Keratinocyte (primary cell): ENCODE results near the gene ATP2C1. TPM values are rescaled to one million over a fixed set of nuclear protein-coding genes. Genes with fewer than 3 reads are reported as not detected.

ENCODE experiments used
- DNase-seq: peaks from one replicate; pipeline ENCODE4 v3.0.0-alpha.2; 2011; ENCODE audit warnings: low read depth, missing footprints, low spot score
- FAIRE-seq: peaks from 2 replicates; lab custom pipeline; 2011; peaks lifted over from hg19 to GRCh38; lab: Jason Lieb, UNC
- H2AFZ ChIP-seq: 2 replicates; pipeline ENCODE4 v1.6.0; 2012; ENCODE audit warnings: low read length, control low read depth, inconsistent platforms; ENCODE audit not compliant: control insufficient read depth
- H3K27ac ChIP-seq: 2 replicates; pipeline ENCODE4 v1.5.1; 2011; ENCODE audit warnings: low read length; ENCODE audit not compliant: control insufficient read depth, insufficient read depth
- H3K27me3 ChIP-seq: 3 replicates; pipeline ENCODE4 v1.6.0; 2011; ENCODE audit warnings: low read length; ENCODE audit not compliant: control insufficient read depth, insufficient read depth; ENCODE audit errors: extremely low read depth
- H3K36me3 ChIP-seq, 2 experiments: 2 replicates in 1 of 2; 3 replicates in 1 of 2; pipeline ENCODE4 v1.5.1; 2011; ENCODE audit warnings: low read length in 2 of 2, mild to moderate bottlenecking in 1 of 2; ENCODE audit not compliant: control insufficient read depth in 2 of 2, insufficient read depth in 2 of 2; ENCODE audit errors: extremely low read depth in 1 of 2
- H3K4me1 ChIP-seq: 3 replicates; pipeline ENCODE4 v1.5.1; 2011; ENCODE audit warnings: low read length; ENCODE audit not compliant: control insufficient read depth, insufficient read depth; ENCODE audit errors: extremely low read depth
- H3K4me2 ChIP-seq: 3 replicates; pipeline ENCODE4 v1.6.0; 2011; ENCODE audit warnings: low read depth, low read length; ENCODE audit not compliant: control insufficient read depth, insufficient read depth; ENCODE audit errors: extremely low read depth
- H3K4me3 ChIP-seq, 3 experiments: fragments of 200-600 bp in 1 of 3; sonication (generic) in 1 of 3; 2 replicates in 2 of 3; 3 replicates in 1 of 3; pipeline ENCODE4 v1.5.1; 2011 to 2016; ENCODE audit warnings: low read length in 3 of 3, mild to moderate bottlenecking in 3 of 3, control low read depth in 2 of 3, inconsistent platforms in 1 of 3, low read depth in 1 of 3, mixed read lengths in 1 of 3, mixed run types in 1 of 3, moderate library complexity in 1 of 3; ENCODE audit not compliant: control insufficient read depth in 2 of 3, insufficient read depth in 2 of 3; ENCODE audit errors: extremely low read depth in 1 of 3
- H3K79me2 ChIP-seq: 2 replicates; pipeline ENCODE4 v1.6.0; 2012; ENCODE audit warnings: low read length; ENCODE audit not compliant: control insufficient read depth, insufficient read depth
- H3K9ac ChIP-seq: 3 replicates; pipeline ENCODE4 v1.6.0; 2011; ENCODE audit warnings: low read length; ENCODE audit not compliant: control insufficient read depth, insufficient read depth; ENCODE audit errors: extremely low read depth
- H3K9me1 ChIP-seq: 3 replicates; pipeline ENCODE4 v1.6.0; 2011; ENCODE audit warnings: low read length; ENCODE audit not compliant: control insufficient read depth, insufficient read depth; ENCODE audit errors: extremely low read depth
- H3K9me3 ChIP-seq: 2 replicates; pipeline ENCODE4 v1.5.1; 2012; ENCODE audit warnings: low read depth, low read length; ENCODE audit not compliant: control insufficient read depth
- H4K20me1 ChIP-seq: 3 replicates; pipeline ENCODE4 v1.6.0; 2011; ENCODE audit warnings: low read length; ENCODE audit not compliant: control insufficient read depth, insufficient read depth; ENCODE audit errors: extremely low read depth
- EZH2 ChIP-seq: IDR thresholded peaks from one replicate; pipeline ENCODE4 v1.6.1; 2012; ENCODE audit warnings: inconsistent platforms, mild to moderate bottlenecking, low read length, moderate library complexity
- dilution Hi-C: fragments of 300-500 bp; cut with MboI; formaldehyde crosslinking; loops from one replicate; pipeline ENCODE4 v1.7.0; 2020; ENCODE audit warnings: low sequenced_read_pairs; ENCODE audit not compliant: extremely low pct_ligation_motif_present
- polyA plus RNA-seq, 5 experiments: library from polyadenylated mRNA; depleted of rRNA in 3 of 5; stranded (reverse) in 3 of 5; stranded (forward) in 1 of 5; unstranded in 1 of 5; fragments of >200 nt; gene quantifications; 1 replicate in 1 of 5; 2 replicates in 3 of 5; 3 replicates in 1 of 5; pipeline versions ENCODE4 v1.2.1 to v1.2.3, GENCODE V29; 2011 to 2012; ENCODE audit warnings: missing spikeins in 2 of 5, low read depth in 1 of 5, low replicate concordance in 1 of 5
- TF ChIP-seq, protein P1 (sequence below), 3 experiments: IDR thresholded peaks in 1 of 3; conservative IDR thresholded peaks in 1 of 3; optimal IDR thresholded peaks in 1 of 3; 2 replicates in 2 of 3; 3 replicates in 1 of 3; pipeline versions ENCODE3 to v1.5.1; 2011; ENCODE audit warnings: low read length in 3 of 3, mild to moderate bottlenecking in 3 of 3, moderate library complexity in 2 of 3, control low read depth in 1 of 3, inconsistent platforms in 1 of 3; ENCODE audit not compliant: insufficient read depth in 2 of 3; ENCODE audit errors: extremely low read depth in 1 of 3

Gene ATP2C1
- polyA plus RNA-seq, 1 donor (not counting 4 experiments of a cell fraction or from before 2014, with no cell fraction given), result 141 TPM

DNA sequence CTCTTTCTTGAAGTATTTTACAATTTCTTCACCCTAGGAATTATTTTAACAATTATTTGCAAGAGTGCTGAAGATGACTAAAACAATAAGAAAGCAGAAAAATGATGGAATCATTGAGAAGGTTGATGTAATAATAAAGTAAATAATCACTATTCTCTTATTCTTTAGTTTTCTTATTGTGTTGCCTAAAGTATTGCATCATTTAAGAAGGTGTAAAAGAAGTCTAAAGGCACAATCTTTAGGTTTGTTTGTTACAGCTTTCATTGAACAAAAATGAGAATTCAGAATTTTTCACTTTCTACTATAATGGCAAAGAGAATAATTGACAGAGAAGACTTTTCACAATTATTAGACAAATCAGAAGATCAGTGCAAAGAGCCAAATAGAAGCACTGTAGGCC lies 67.6 kb downstream of the ATP2C1 start:
- Histone ChIP-seq H3K27ac (no peak overlapping the region), H3K9me3 (no peaks in the 10 kb centered on the region), H4K20me1 (no peaks in the 10 kb centered on the region), H3K4me1 (peaks cover 17% of the 10 kb centered on the region), H3K9ac (no peak overlapping the region), H3K4me2 (no peak overlapping the region), H3K79me2 (no peaks in the 10 kb centered on the region), H3K36me3 (peaks cover 7 to 16% of the 10 kb centered on the region in 2 experiments), H3K27me3 (no peaks in the 10 kb centered on the region), H3K9me1 (no peaks in the 10 kb centered on the region), H2AFZ (no peak overlapping the region), H3K4me3 (no peak overlapping the region)
- dilution Hi-C loops, result no loop called here
- DNase-seq (no peak), FAIRE-seq (no peak)
- TF ChIP-seq, protein P1, sequence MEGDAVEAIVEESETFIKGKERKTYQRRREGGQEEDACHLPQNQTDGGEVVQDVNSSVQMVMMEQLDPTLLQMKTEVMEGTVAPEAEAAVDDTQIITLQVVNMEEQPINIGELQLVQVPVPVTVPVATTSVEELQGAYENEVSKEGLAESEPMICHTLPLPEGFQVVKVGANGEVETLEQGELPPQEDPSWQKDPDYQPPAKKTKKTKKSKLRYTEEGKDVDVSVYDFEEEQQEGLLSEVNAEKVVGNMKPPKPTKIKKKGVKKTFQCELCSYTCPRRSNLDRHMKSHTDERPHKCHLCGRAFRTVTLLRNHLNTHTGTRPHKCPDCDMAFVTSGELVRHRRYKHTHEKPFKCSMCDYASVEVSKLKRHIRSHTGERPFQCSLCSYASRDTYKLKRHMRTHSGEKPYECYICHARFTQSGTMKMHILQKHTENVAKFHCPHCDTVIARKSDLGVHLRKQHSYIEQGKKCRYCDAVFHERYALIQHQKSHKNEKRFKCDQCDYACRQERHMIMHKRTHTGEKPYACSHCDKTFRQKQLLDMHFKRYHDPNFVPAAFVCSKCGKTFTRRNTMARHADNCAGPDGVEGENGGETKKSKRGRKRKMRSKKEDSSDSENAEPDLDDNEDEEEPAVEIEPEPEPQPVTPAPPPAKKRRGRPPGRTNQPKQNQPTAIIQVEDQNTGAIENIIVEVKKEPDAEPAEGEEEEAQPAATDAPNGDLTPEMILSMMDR (optimal IDR thresholded peaks at IDR 0.05 in 1 of 3, IDR thresholded peaks at IDR 0.05 in 1 of 3, conservative IDR thresholded peaks at IDR 0.05 in 1 of 3; ENCODE audit: extremely low read depth in 1 of 3, insufficient read depth in 2 of 3, low read length in 3 of 3), result no peak
- TF ChIP-seq EZH2, result no peak

DNA sequence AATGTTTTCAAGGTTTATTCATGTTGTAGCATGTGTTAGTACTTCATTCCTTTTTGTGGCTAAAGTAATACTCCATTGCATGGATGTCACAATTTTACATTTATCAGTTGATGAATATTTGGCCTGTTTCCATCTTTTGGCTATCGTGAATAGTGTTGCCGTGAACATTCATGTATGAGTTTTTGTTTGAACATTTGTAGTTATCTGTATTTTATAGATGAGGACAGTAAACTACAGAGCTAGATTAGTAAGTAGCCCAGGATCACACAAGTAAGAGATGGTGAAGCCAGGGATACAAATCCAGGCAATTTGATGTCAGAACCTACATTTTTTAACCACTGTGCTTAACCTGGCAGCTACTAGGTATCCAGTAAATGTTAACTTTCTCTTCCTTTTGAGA lies 69.6 kb downstream of the ATP2C1 start:
- dilution Hi-C loops, result no loop called here
- peak overlapping the region; percentile 53 for H3K9ac ChIP-seq
- peak overlapping the region; percentile 33 for H3K4me2 ChIP-seq
- peaks cover 17% of the 10 kb centered on the region for H3K4me1 ChIP-seq
- no peak overlapping the region for H2AFZ ChIP-seq
- FAIRE-seq (no peak), DNase-seq (no peak)
- H3K9me3 ChIP-seq, result no peaks in the 10 kb centered on the region
- no peaks in the 10 kb centered on the region for H3K79me2 ChIP-seq
- no peak overlapping the region for H3K4me3 ChIP-seq
- H4K20me1 ChIP-seq, result no peaks in the 10 kb centered on the region
- peaks cover 7 to 16% of the 10 kb centered on the region in 2 experiments for H3K36me3 ChIP-seq
- H3K9me1 ChIP-seq, result no peaks in the 10 kb centered on the region
- no peak for TF ChIP-seq EZH2
- TF ChIP-seq, protein P1 (optimal IDR thresholded peaks at IDR 0.05 in 1 of 3, IDR thresholded peaks at IDR 0.05 in 1 of 3, conservative IDR thresholded peaks at IDR 0.05 in 1 of 3; ENCODE audit: extremely low read depth in 1 of 3, insufficient read depth in 2 of 3, low read length in 3 of 3), result no peak
- H3K27me3 ChIP-seq, result no peaks in the 10 kb centered on the region
- H3K27ac ChIP-seq, result peak overlapping the region; percentile 93
